ENCODE data around the gene SIRPA. TPM values are rescaled to one million over a fixed set of nuclear protein-coding genes. Genes with fewer than 3 reads are reported as not detected.
A peak's percentile ranks its signal among the peaks of the same experiment; 100 is the strongest.

The SIRPA gene
- total and polyA plus RNA-seq, 3 donors from 2014 or later, result 18.4 to 25.7 (median 21.0) TPM

- Histone ChIP-seq H3K36me3 (ENCODE audit: low read depth, missing control alignments) (no peaks in the 10 kb centered on the region), H3K4me1 (no peaks in the 10 kb centered on the region), H3K27ac (peak overlapping the region; percentile 7 to 92), H3K4me3 (peak overlapping the region; percentile 54 to 66), H3K27me3 (no peaks in the 10 kb centered on the region), H3K9me3 (no peaks in the 10 kb centered on the region)
- peak; percentile 56 for DNase-seq
- 0% methylated on average over 44 of the region's 70 CpGs; no CpG with 5 or more reads in 1 of the 2 donors for WGBS, 2 donors
- intact Hi-C loops (cut with DNase I; ENCODE audit: low total_unique reads), result no loop called here
- TF ChIP-seq CTCF (IDR thresholded peaks at IDR 0.05) (no peak), POLR2A (IDR thresholded peaks at IDR 0.05) (no peak)
These were observed 696 bp upstream of the SIRPA start for GRCh38 chr20:1894471-1894950.

GRCh38 chr20:1895674-1896483, 672 bp downstream of the SIRPA start:
- WGBS, 2 donors, result 32 to 49% methylated on average over 19 to 24 of the region's 24 CpGs
- no peaks in the 10 kb centered on the region for H3K4me1 ChIP-seq

GRCh38 chr20:1896484-1897258, 1.5 kb downstream of the SIRPA start:
- Histone ChIP-seq H3K9me3 (no peaks in the 10 kb centered on the region), H3K36me3 (ENCODE audit: low read depth, missing control alignments) (no peaks in the 10 kb centered on the region), H3K27ac (no peak overlapping the region), H3K4me3 (no peak overlapping the region), H3K27me3 (no peaks in the 10 kb centered on the region), H3K4me1 (no peaks in the 10 kb centered on the region)
- intact Hi-C loops (cut with DNase I; ENCODE audit: low total_unique reads), result no loop called here
- DNase-seq, result no peak
- TF ChIP-seq CTCF (IDR thresholded peaks at IDR 0.05) (no peak), POLR2A (IDR thresholded peaks at IDR 0.05) (no peak)
- 61 to 74% methylated on average over 12 of the region's 12 CpGs for WGBS, 2 donors

More at GRCh38 chr20:1895674-1896483, 672 bp downstream of the SIRPA start:
- H3K9me3 ChIP-seq, result no peaks in the 10 kb centered on the region
- peak overlapping the region; percentile 44 to 92 for H3K27ac ChIP-seq
- no peak for DNase-seq
- no peaks in the 10 kb centered on the region for H3K36me3 ChIP-seq (ENCODE audit: low read depth, missing control alignments)
- intact Hi-C loops (cut with DNase I; ENCODE audit: low total_unique reads), result no loop called here
- H3K4me3 ChIP-seq, result peak overlapping the region; percentile 54 to 66
- TF ChIP-seq CTCF (IDR thresholded peaks at IDR 0.05) (no peak), POLR2A (IDR thresholded peaks at IDR 0.05) (no peak)
- no peaks in the 10 kb centered on the region for H3K27me3 ChIP-seq

GRCh38 chr20:1897541-1897940, 2.3 kb downstream of the SIRPA start:
- WGBS, 2 donors, result 81 to 85% methylated on average over 2 of the region's 2 CpGs
- H3K36me3 ChIP-seq (ENCODE audit: low read depth, missing control alignments), result no peaks in the 10 kb centered on the region
- no peaks in the 10 kb centered on the region for H3K9me3 ChIP-seq
- no peaks in the 10 kb centered on the region for H3K4me1 ChIP-seq
- no peak for DNase-seq
- intact Hi-C loops (cut with DNase I; ENCODE audit: low total_unique reads), result no loop called here
- H3K27ac ChIP-seq, result peak overlapping the region in 1 of 2 donors; percentile 28
- H3K4me3 ChIP-seq, result no peak overlapping the region
- H3K27me3 ChIP-seq, result no peaks in the 10 kb centered on the region
- TF ChIP-seq POLR2A (IDR thresholded peaks at IDR 0.05), result no peak
- TF ChIP-seq CTCF (IDR thresholded peaks at IDR 0.05), result no peak
